Activated CD8-positive, alpha-beta T cell treated with anti-CD3 and anti-CD28 coated beads for 36 hours (primary cell): ENCODE results near the gene CFAP20DC. TPM values are rescaled to one million over a fixed set of nuclear protein-coding genes. Genes with fewer than 3 reads are reported as not detected.
A peak's percentile ranks its signal among the peaks of the same experiment; 100 is the strongest.

Source experiments
- ATAC-seq: fragments of 200-7000 bp; cut with Tn5 transposase; one replicate; pipeline ENCODE4 v1.10.0; 2021; ENCODE audit warnings: mild to moderate bottlenecking, moderate library complexity
- CTCF ChIA-PET: fragments of 350-600 bp; sonication (Branson Sonifier 250); formaldehyde crosslinking; loops from one replicate; lab custom pipeline; 2021; ENCODE audit warnings: antibody characterized with exemption; lab: Charles Lee
- POLR2A ChIA-PET: fragments of 350-600 bp; sonication (Branson Sonifier 250); formaldehyde crosslinking; loops from one replicate; lab custom pipeline; 2021; ENCODE audit warnings: antibody characterized with exemption; lab: Charles Lee
- DNase-seq: peaks from one replicate; pipeline ENCODE4 v3.0.0-alpha.2; 2020
- H3K27ac Mint-ChIP-seq: one replicate; pipeline ENCODE4 v1.8.0; 2021; ENCODE audit warnings: mild to moderate bottlenecking, mixed read lengths
- H3K27me3 Mint-ChIP-seq: one replicate; pipeline ENCODE4 v1.8.0; 2021; ENCODE audit warnings: mixed read lengths
- H3K36me3 Mint-ChIP-seq: one replicate; pipeline ENCODE4 v1.8.0; 2021; ENCODE audit warnings: low read depth, mixed read lengths
- H3K4me1 Mint-ChIP-seq: one replicate; pipeline ENCODE4 v1.8.0; 2021; ENCODE audit warnings: low read depth, mixed read lengths
- H3K4me3 Mint-ChIP-seq: one replicate; pipeline ENCODE4 v1.8.0; 2021; ENCODE audit warnings: mild to moderate bottlenecking, moderate library complexity, mixed read lengths
- H3K9me3 Mint-ChIP-seq: one replicate; pipeline ENCODE4 v1.8.0; 2021; ENCODE audit warnings: mixed read lengths
- intact Hi-C: fragments of 100-400 bp; cut with micrococcal nuclease; formaldehyde crosslinking; loops from one replicate; pipeline ENCODE4 v1.10.0; 2022
- total RNA-seq, 2 experiments: library from RNA; stranded (reverse); gene quantifications; one replicate each; pipeline ENCODE4 v1.2.3, GENCODE V29; 2021
- TF ChIP-seq, protein P1 (sequence below): fragments of 200-600 bp; IDR thresholded peaks from one replicate; pipeline ENCODE4 v1.8.0; 2022; ENCODE audit warnings: antibody characterized with exemption, mild to moderate bottlenecking

Gene CFAP20DC
- total RNA-seq, 2 experiments from 2014 or later: 1.4 to 1.5 TPM

DNA sequence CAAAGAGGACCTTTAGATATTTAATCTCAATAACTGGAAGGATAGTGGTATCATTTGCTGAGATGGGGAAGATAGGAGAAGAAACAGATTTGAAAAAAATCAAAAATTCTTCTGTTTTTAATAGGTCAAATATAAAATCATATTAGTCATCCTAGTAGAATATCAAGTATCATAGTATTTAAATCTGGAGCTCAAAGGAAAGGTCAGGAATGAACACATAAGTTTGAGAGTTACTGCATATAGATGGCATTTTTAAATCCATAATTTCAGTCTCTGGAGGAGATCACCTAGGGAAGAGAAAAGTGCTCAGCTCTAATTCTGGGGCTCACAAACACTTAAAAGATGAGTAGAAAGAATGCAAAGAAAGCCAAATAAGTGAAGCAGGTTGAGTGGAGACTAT lies 24.9 kb upstream of the CFAP20DC start:
- POLR2A ChIA-PET: no interaction called here
- H3K4me3 Mint-ChIP-seq: no peak overlapping the region
- intact Hi-C loops: no loop called here
- no peaks in the 10 kb centered on the region for H3K36me3 Mint-ChIP-seq
- CTCF ChIA-PET: no interaction called here
- no peaks in the 10 kb centered on the region for H3K9me3 Mint-ChIP-seq
- TF ChIP-seq, protein P1, sequence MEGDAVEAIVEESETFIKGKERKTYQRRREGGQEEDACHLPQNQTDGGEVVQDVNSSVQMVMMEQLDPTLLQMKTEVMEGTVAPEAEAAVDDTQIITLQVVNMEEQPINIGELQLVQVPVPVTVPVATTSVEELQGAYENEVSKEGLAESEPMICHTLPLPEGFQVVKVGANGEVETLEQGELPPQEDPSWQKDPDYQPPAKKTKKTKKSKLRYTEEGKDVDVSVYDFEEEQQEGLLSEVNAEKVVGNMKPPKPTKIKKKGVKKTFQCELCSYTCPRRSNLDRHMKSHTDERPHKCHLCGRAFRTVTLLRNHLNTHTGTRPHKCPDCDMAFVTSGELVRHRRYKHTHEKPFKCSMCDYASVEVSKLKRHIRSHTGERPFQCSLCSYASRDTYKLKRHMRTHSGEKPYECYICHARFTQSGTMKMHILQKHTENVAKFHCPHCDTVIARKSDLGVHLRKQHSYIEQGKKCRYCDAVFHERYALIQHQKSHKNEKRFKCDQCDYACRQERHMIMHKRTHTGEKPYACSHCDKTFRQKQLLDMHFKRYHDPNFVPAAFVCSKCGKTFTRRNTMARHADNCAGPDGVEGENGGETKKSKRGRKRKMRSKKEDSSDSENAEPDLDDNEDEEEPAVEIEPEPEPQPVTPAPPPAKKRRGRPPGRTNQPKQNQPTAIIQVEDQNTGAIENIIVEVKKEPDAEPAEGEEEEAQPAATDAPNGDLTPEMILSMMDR: no peak
- no peak for DNase-seq
- H3K4me1 Mint-ChIP-seq: peaks cover 6% of the 10 kb centered on the region
- peaks cover 28% of the 10 kb centered on the region for H3K27me3 Mint-ChIP-seq
- no peak for ATAC-seq
- H3K27ac Mint-ChIP-seq: no peak overlapping the region

DNA sequence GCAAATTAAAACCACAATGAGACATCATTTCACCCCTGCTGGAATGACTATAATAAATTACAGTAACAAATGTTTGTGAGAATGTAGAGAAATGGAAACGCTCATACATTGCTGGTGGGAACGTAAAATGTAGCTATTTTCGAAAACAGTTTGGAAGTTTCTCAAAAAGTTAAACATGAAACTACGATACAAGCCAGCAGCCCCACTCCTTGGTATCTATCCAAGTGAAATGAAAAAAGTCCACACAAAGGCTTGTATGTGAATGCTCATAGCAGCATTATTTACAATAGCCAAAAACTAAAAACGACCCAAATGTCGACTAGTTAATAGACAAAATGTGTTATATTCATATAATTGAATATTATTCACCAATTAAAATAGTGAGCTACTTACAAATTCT lies 22.9 kb upstream of the CFAP20DC start:
- TF ChIP-seq, protein P1: no peak
- H3K27me3 Mint-ChIP-seq: peaks cover 25% of the 10 kb centered on the region
- H3K27ac Mint-ChIP-seq: no peak overlapping the region
- no peak for ATAC-seq
- DNase-seq: no peak
- no peaks in the 10 kb centered on the region for H3K36me3 Mint-ChIP-seq
- H3K4me1 Mint-ChIP-seq: peaks cover 6% of the 10 kb centered on the region
- intact Hi-C loops: no loop called here
- H3K9me3 Mint-ChIP-seq: no peaks in the 10 kb centered on the region
- H3K4me3 Mint-ChIP-seq: no peak overlapping the region
- CTCF ChIA-PET: interaction anchor here (0.5 to 1.0 kb wide), 2 partner anchors 20 to 75 kb away, joined by 3 read pairs; no protein-coding TSS in a partner anchor
- POLR2A ChIA-PET: no interaction called here

DNA sequence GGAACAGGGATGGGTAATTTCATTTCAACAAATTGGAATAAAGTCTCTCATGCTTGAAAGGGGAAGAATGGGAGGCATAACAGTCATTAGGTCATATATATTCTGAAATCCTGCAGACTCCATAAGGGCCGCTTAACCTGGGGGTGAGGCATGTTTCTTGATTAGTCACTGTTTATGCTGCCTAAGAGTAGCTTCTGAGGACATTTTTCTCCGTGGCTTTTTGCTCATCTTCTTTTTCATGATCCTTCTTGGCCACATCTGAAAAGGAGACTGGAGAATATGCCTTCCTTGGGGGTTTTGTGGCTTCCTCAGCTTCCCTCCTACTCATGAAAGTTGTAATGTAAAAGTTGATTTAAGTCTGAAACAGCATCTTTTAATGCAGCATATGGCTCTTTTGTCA lies 20.0 kb upstream of the CFAP20DC start:
- POLR2A ChIA-PET: no interaction called here
- CTCF ChIA-PET: interaction anchor here (2.1 kb wide), 1 partner anchor 17 kb away, joined by 9 read pairs; no protein-coding TSS in a partner anchor
- Mint-ChIP-seq H3K9me3 (no peaks in the 10 kb centered on the region), H3K36me3 (no peaks in the 10 kb centered on the region), H3K27ac (no peak overlapping the region), H3K4me1 (peaks cover 6% of the 10 kb centered on the region), H3K27me3 (peaks cover 23% of the 10 kb centered on the region), H3K4me3 (no peak overlapping the region)
- DNase-seq (peak; percentile 11), ATAC-seq (peak; percentile 62)
- intact Hi-C loops: no loop called here
- TF ChIP-seq, protein P1: no peak

DNA sequence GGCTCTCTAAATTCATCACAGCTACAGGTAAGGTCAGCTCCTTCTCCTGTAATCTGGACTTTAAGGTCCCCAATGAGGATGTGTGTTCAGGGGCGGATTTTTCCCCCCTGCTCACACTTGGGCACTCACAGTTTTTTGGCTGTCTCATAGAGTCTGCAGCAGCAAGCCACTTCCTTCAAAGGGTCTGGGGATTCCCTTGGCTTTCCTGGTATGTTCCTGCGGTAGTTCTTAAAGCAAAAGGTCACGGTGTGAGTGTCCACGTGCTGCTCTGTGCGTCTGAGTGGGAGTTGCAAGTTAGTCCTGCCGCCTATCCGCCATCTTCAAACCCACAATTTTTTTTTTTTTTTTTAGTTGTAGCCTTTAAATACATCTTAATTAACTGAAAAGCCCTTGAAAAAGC lies 15.4 kb upstream of the CFAP20DC start:
- intact Hi-C loops: no loop called here
- Mint-ChIP-seq H3K9me3 (no peaks in the 10 kb centered on the region), H3K27me3 (peaks cover 21% of the 10 kb centered on the region), H3K4me1 (peaks cover 4% of the 10 kb centered on the region), H3K27ac (no peak overlapping the region), H3K4me3 (no peak overlapping the region), H3K36me3 (no peaks in the 10 kb centered on the region)
- ChIA-PET CTCF (no interaction called here), POLR2A (interaction anchor here (0.6 kb wide), 1 partner anchor 43 kb away, joined by 3 read pairs; no protein-coding TSS in a partner anchor)
- TF ChIP-seq, protein P1: no peak
- DNase-seq (no peak), ATAC-seq (no peak)

DNA sequence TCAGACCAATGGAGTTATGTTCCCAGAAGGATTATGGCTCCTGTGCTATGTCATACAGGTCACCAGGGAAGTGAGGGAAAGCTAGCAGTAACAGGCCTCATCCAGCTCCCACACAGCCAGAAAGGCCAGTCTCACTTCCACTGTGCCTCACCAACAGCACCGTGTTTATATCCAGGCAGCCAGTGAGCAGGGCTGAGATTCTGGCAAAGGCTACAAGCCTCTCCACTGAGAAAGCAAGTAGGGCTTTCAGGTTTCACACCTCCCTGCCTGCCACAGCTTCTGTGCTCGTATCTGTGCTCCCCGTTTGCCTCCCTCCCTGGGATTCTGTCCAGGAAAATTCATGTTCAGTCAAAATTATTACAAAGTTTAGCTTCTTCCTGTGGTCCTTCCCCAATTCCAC lies 14.9 kb upstream of the CFAP20DC start:
- ChIA-PET POLR2A (interaction anchor here (0.6 kb wide), 1 partner anchor 42 kb away, joined by 3 read pairs; no protein-coding TSS in a partner anchor), CTCF (no interaction called here)
- Mint-ChIP-seq H3K36me3 (no peaks in the 10 kb centered on the region), H3K9me3 (no peaks in the 10 kb centered on the region), H3K27me3 (peaks cover 24% of the 10 kb centered on the region), H3K4me3 (no peak overlapping the region), H3K4me1 (no peaks in the 10 kb centered on the region), H3K27ac (no peak overlapping the region)
- TF ChIP-seq, protein P1: no peak
- intact Hi-C loops: no loop called here
- DNase-seq (no peak), ATAC-seq (no peak)
